Upper lobe of left lung (tissue), 4 donors: ENCODE data around the gene DPH2.

Experiments
- POLR2A ChIP-seq, 4 donors: fragments of 450-650 bp; IDR thresholded peaks; one replicate each; pipeline ENCODE4 v1.5.1; 2016 to 2017; ENCODE audit warnings: antibody characterized with exemption in 4 of 4, mild to moderate bottlenecking in 2 of 4
- POLR2AphosphoS5 ChIP-seq, 2 donors: sonication (generic); formaldehyde crosslinking; IDR thresholded peaks; one replicate each; pipeline ENCODE4 v1.5.1; 2017; ENCODE audit warnings: antibody characterized with exemption in 2 of 2
- TF ChIP-seq, protein P1 (sequence below), 6 experiments: fragments of 450-650 bp in 4 of 6; fragments of 200-600 bp in 2 of 6; sonication (generic) in 2 of 6; IDR thresholded peaks; one replicate each; pipeline ENCODE4 v1.5.1; 2016 to 2019; ENCODE audit warnings: antibody characterized with exemption in 6 of 6

DNA sequence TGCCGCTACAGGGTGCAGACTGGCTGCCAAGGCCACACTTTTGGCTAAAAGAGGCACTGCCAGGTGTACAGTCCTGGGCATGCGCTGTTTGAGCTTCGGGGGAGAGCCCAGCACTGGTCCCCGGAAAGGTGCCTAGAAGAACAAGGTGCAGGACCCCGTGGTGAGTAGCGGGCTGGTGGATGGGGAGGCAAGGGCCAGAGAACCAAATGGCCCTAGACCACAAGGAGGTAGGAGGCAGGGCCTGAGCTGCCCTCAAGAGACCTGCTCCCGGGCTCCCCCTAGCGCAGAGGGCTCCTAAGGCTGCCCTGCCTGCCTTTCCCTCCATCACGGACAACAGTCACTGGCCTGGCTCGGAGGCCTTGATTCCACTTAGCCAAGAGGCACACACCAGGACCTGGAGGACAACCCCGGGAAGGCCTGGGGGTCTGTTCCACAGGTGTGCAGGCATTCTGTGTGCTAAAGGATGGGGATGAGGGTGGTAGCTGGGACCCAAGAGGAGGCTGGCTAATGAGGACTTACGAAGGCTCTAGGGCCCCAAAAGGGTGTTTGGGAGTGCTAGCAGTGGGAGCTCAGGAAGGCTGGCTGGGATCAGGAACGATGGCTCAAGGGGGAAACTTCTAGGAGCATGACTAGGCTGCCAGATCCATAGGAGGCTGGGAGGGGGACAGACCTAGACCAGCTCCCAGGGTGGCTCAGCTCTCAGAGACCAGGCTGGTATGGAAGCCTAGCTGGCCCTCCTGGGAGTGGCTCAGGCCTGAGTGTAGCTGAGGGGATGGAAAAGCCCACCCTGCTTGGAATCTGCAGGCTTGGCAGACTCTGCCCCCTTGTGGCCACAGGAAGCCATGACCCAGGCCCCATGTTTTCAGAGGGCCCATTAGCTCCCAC lies 35.5 kb upstream of the DPH2 start:
- TF ChIP-seq, protein P1, sequence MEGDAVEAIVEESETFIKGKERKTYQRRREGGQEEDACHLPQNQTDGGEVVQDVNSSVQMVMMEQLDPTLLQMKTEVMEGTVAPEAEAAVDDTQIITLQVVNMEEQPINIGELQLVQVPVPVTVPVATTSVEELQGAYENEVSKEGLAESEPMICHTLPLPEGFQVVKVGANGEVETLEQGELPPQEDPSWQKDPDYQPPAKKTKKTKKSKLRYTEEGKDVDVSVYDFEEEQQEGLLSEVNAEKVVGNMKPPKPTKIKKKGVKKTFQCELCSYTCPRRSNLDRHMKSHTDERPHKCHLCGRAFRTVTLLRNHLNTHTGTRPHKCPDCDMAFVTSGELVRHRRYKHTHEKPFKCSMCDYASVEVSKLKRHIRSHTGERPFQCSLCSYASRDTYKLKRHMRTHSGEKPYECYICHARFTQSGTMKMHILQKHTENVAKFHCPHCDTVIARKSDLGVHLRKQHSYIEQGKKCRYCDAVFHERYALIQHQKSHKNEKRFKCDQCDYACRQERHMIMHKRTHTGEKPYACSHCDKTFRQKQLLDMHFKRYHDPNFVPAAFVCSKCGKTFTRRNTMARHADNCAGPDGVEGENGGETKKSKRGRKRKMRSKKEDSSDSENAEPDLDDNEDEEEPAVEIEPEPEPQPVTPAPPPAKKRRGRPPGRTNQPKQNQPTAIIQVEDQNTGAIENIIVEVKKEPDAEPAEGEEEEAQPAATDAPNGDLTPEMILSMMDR (IDR thresholded peaks at IDR 0.05), result peak; percentile 82 to 87 (median 84)
- TF ChIP-seq POLR2AphosphoS5 (IDR thresholded peaks at IDR 0.05), result no peak
- TF ChIP-seq POLR2A (IDR thresholded peaks at IDR 0.05), result no peak
